Activated CD8-positive, alpha-beta T cell treated with anti-CD3 and anti-CD28 coated beads for 36 hours (primary cell): ENCODE measurements around the gene GJD4. TPM values are rescaled to one million over a fixed set of nuclear protein-coding genes. Genes with fewer than 3 reads are reported as not detected.

Source experiments
- ATAC-seq: fragments of 200-7000 bp; cut with Tn5 transposase; one replicate; pipeline ENCODE4 v1.10.0; 2021; ENCODE audit warnings: mild to moderate bottlenecking, moderate library complexity
- CTCF ChIA-PET: fragments of 350-600 bp; sonication (Branson Sonifier 250); formaldehyde crosslinking; loops from one replicate; lab custom pipeline; 2021; ENCODE audit warnings: antibody characterized with exemption; lab: Charles Lee
- POLR2A ChIA-PET: fragments of 350-600 bp; sonication (Branson Sonifier 250); formaldehyde crosslinking; loops from one replicate; lab custom pipeline; 2021; ENCODE audit warnings: antibody characterized with exemption; lab: Charles Lee
- DNase-seq: peaks from one replicate; pipeline ENCODE4 v3.0.0-alpha.2; 2020
- H3K27ac Mint-ChIP-seq: one replicate; pipeline ENCODE4 v1.8.0; 2021; ENCODE audit warnings: mild to moderate bottlenecking, mixed read lengths
- H3K27me3 Mint-ChIP-seq: one replicate; pipeline ENCODE4 v1.8.0; 2021; ENCODE audit warnings: mixed read lengths
- H3K36me3 Mint-ChIP-seq: one replicate; pipeline ENCODE4 v1.8.0; 2021; ENCODE audit warnings: low read depth, mixed read lengths
- H3K4me1 Mint-ChIP-seq: one replicate; pipeline ENCODE4 v1.8.0; 2021; ENCODE audit warnings: low read depth, mixed read lengths
- H3K4me3 Mint-ChIP-seq: one replicate; pipeline ENCODE4 v1.8.0; 2021; ENCODE audit warnings: mild to moderate bottlenecking, moderate library complexity, mixed read lengths
- H3K9me3 Mint-ChIP-seq: one replicate; pipeline ENCODE4 v1.8.0; 2021; ENCODE audit warnings: mixed read lengths
- intact Hi-C: fragments of 100-400 bp; cut with micrococcal nuclease; formaldehyde crosslinking; loops from one replicate; pipeline ENCODE4 v1.10.0; 2022
- total RNA-seq, 2 experiments: library from RNA; stranded (reverse); gene quantifications; one replicate each; pipeline ENCODE4 v1.2.3, GENCODE V29; 2021
- TF ChIP-seq, protein P1 (sequence below): fragments of 200-600 bp; IDR thresholded peaks from one replicate; pipeline ENCODE4 v1.8.0; 2022; ENCODE audit warnings: antibody characterized with exemption, mild to moderate bottlenecking

The GJD4 gene
- total RNA-seq, 2 experiments from 2014 or later = not detected

DNA sequence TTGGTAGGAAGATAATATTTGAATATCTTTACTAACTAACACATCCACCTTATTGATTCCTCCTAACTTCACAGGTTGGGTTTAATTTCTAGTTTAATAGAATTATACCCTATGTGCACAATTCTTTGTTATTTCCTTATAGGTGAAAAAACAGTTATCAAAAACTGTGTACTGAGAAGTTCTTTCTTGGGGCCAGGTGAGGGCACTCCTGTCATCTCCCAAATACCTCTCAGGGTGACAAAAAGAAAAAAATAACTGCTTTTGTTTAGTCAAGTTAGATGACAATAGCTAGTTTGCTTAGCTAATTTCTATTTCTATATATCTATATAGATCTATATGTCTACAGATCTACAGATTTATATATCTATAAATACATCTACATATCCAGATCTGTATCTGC lies 26.9 kb downstream of the GJD4 start:
- no peak for DNase-seq
- TF ChIP-seq, protein P1, sequence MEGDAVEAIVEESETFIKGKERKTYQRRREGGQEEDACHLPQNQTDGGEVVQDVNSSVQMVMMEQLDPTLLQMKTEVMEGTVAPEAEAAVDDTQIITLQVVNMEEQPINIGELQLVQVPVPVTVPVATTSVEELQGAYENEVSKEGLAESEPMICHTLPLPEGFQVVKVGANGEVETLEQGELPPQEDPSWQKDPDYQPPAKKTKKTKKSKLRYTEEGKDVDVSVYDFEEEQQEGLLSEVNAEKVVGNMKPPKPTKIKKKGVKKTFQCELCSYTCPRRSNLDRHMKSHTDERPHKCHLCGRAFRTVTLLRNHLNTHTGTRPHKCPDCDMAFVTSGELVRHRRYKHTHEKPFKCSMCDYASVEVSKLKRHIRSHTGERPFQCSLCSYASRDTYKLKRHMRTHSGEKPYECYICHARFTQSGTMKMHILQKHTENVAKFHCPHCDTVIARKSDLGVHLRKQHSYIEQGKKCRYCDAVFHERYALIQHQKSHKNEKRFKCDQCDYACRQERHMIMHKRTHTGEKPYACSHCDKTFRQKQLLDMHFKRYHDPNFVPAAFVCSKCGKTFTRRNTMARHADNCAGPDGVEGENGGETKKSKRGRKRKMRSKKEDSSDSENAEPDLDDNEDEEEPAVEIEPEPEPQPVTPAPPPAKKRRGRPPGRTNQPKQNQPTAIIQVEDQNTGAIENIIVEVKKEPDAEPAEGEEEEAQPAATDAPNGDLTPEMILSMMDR = no peak
- Mint-ChIP-seq H3K27me3 (peaks cover 17% of the 10 kb centered on the region), H3K4me1 (no peaks in the 10 kb centered on the region), H3K36me3 (no peaks in the 10 kb centered on the region), H3K9me3 (no peaks in the 10 kb centered on the region), H3K27ac (no peak overlapping the region), H3K4me3 (no peak overlapping the region)
- no peak for ATAC-seq
- CTCF ChIA-PET = interaction anchor here (0.8 kb wide), 1 partner anchor 150 kb away, joined by 3 read pairs; no protein-coding TSS in a partner anchor
- intact Hi-C loops = loop anchor here (10.0 kb wide), 1 partner anchor 1253 kb away; no protein-coding TSS in a partner anchor
- POLR2A ChIA-PET = no interaction called here

DNA sequence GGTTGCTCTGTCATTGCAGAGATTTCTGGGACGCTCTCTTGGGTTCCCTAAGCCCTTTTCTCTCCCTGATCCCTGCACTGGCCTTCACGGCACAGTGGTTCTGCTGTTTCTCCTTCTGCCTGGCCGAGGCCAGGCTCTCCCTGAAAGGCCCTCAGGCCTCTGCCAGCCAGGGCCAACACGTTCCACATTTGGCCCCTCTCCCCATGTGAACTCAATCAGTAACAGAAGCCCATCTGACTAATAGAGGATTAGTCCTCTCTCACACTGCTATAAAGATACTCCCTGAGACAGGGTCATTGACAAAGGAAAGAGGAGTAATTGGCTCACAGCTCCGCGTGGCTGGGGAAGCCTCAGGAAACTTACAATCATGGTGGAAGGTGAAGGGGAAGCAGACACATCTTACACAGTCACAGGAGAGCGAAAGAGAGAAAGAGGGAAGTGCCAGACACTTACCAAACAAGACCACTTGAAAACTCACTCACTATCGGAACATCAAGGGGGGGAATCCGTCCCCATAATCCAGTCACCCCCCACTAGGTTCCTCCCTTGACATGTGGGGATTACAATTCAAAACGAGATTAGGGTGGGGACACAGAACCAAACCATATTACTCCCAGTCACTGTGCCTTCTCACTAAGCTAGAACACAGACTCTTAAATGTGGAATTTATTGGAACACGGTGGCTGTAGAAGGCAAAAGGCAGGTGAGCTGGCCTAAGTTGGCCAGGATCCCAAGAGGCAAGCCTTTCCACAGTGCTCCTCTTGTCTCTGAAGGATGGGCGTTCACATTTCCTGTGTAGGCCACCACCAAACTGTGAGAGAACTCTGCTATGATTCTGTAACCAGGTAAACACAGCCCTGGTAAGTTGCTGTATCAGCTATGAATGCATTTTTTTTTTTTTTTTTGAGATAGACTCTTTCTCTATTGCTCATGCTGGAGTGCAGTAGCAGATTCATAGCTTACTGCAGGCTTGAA lies 28.2 kb downstream of the GJD4 start:
- intact Hi-C loops = loop anchor here (10.0 kb wide), 1 partner anchor 1252 kb away; no protein-coding TSS in a partner anchor
- no peak for DNase-seq
- ChIA-PET POLR2A (no interaction called here), CTCF (interaction anchor here (0.8 kb wide), 1 partner anchor 149 kb away, joined by 3 read pairs; no protein-coding TSS in a partner anchor)
- Mint-ChIP-seq H3K27ac (no peak overlapping the region), H3K27me3 (peaks cover 20% of the 10 kb centered on the region), H3K4me1 (no peaks in the 10 kb centered on the region), H3K4me3 (no peak overlapping the region), H3K36me3 (no peaks in the 10 kb centered on the region), H3K9me3 (no peaks in the 10 kb centered on the region)
- TF ChIP-seq, protein P1 = no peak
- no peak for ATAC-seq

DNA sequence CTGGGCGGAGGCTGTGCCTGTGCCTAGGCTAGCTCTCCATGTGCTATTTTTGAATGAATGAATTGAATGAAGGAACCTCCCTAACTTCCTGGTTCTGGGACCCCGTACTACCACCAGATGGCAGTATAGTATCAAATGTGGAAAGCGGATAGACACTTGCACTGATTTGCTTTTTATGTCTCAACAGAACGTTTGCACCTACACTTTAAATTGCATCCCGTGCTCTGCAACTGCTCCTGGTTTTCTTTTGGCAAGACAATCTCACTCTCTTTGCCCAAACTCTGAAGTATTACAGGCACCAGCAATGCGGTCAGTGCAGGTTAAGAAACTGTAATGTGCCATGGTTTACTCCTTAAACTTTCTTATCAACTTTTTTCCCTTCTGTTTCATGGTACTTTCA lies 30.4 kb downstream of the GJD4 start:
- ATAC-seq (peak; percentile 78), DNase-seq (peak; percentile 48)
- Mint-ChIP-seq H3K4me3 (no peak overlapping the region), H3K4me1 (peaks cover 8% of the 10 kb centered on the region), H3K36me3 (no peaks in the 10 kb centered on the region), H3K27me3 (peaks cover 36% of the 10 kb centered on the region), H3K9me3 (no peaks in the 10 kb centered on the region), H3K27ac (no peak overlapping the region)
- TF ChIP-seq, protein P1 = peak; percentile 87
- intact Hi-C loops = loop anchor here (5.0 to 10.0 kb wide), 2 partner anchors 147 to 1249 kb away; no protein-coding TSS in a partner anchor
- ChIA-PET POLR2A (no interaction called here), CTCF (interaction anchor here (0.6 to 3.3 kb wide), 25 partner anchors 9 to 1245 kb away, joined by 3 to 30 read pairs (median 3); no protein-coding TSS in a partner anchor)

DNA sequence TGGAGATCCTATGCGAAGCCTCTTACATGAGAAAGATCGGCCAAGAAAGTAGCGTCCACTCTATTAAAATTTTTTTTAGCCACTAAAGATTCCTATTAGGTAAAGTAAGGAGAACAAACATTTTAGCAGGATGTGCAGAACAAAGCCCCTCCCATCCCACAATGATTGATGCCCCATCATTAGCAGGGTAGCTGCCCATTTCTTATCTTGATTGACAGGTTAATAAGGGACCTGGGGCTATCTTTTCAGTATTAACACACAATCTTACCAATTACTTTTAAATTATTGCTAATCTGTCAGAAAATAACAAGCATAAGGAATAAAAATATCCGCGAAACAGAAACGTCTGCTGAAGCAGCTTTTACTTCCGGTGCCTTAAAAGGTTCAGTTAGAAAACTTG lies 31.8 kb downstream of the GJD4 start:
- Mint-ChIP-seq H3K4me1 (peaks cover 12% of the 10 kb centered on the region), H3K4me3 (no peak overlapping the region), H3K27ac (no peak overlapping the region), H3K36me3 (no peaks in the 10 kb centered on the region), H3K27me3 (peaks cover 38% of the 10 kb centered on the region), H3K9me3 (no peaks in the 10 kb centered on the region)
- intact Hi-C loops = loop anchor here (5.0 to 10.0 kb wide), 2 partner anchors 145 to 1248 kb away; no protein-coding TSS in a partner anchor
- DNase-seq (no peak), ATAC-seq (no peak)
- TF ChIP-seq, protein P1 = no peak
- ChIA-PET POLR2A (no interaction called here), CTCF (interaction anchor here (1.1 to 3.3 kb wide), 6 partner anchors 9 to 1243 kb away, joined by 3 to 30 read pairs (median 3); no protein-coding TSS in a partner anchor)
